ENCODE results near the gene PIP4K2A.

GRCh38 chr10:22715290-22715625 lies 880 bp upstream of the PIP4K2A start:
- TF ChIP-seq CTCF (IDR thresholded peaks at IDR 0.05; ENCODE audit: low read depth, low read length) = no peak
- TF ChIP-seq EZH2phosphoT487 (IDR thresholded peaks at IDR 0.05; ENCODE audit: low read depth) = no peak
